WTC11 (cell line): ENCODE measurements around the gene DNAJC5G. TPM values are rescaled to one million over a fixed set of nuclear protein-coding genes. Genes with fewer than 3 reads are reported as not detected.

Experiments
- ATAC-seq: fragments of 200-7000 bp; cut with Tn5 transposase; 2 replicates; pipeline ENCODE4 v1.10.0; 2021; ENCODE audit warnings: mild to moderate bottlenecking, moderate library complexity
- CTCF ChIA-PET: fragments of 300-600 bp; sonication (Branson Sonifier 250); formaldehyde crosslinking; loops from one replicate; lab custom pipeline; 2021; ENCODE audit warnings: antibody characterized with exemption; lab: Charles Lee
- POLR2A ChIA-PET: fragments of 350-600 bp; sonication (Branson Sonifier 250); formaldehyde crosslinking; loops from one replicate; lab custom pipeline; 2021; ENCODE audit warnings: antibody characterized with exemption; lab: Charles Lee
- DNase-seq: peaks from one replicate; pipeline ENCODE4 v3.0.0; 2021; ENCODE audit warnings: low spot score
- H3K27ac Mint-ChIP-seq: 2 replicates; pipeline ENCODE4 v1.8.0; 2021; ENCODE audit warnings: mixed read lengths
- H3K27me3 Mint-ChIP-seq: 2 replicates; pipeline ENCODE4 v1.8.0; 2021; ENCODE audit warnings: low read depth, mild to moderate bottlenecking, moderate library complexity, mixed read lengths
- H3K36me3 Mint-ChIP-seq: 2 replicates; pipeline ENCODE4 v1.8.0; 2021; ENCODE audit warnings: mixed read lengths
- H3K4me1 Mint-ChIP-seq: 2 replicates; pipeline ENCODE4 v1.8.0; 2022; ENCODE audit warnings: mixed read lengths
- H3K4me3 Mint-ChIP-seq: 2 replicates; pipeline ENCODE4 v1.8.0; 2021; ENCODE audit warnings: mild to moderate bottlenecking, moderate library complexity, mixed read lengths
- H3K9me3 Mint-ChIP-seq: 2 replicates; pipeline ENCODE4 v1.8.0; 2021; ENCODE audit warnings: mixed read lengths
- CBFB ChIP-seq: sonication (generic); formaldehyde crosslinking; IDR thresholded peaks from 2 replicates; pipeline ENCODE4 v1.8.1; 2022; ENCODE audit warnings: mild to moderate bottlenecking, low read depth, missing genetic modification reagents
- CREB1 ChIP-seq: sonication (generic); formaldehyde crosslinking; IDR thresholded peaks from 2 replicates; pipeline ENCODE4 v1.8.0; 2023; ENCODE audit warnings: mild to moderate bottlenecking, missing genetic modification reagents
- CREM ChIP-seq: sonication (generic); formaldehyde crosslinking; IDR thresholded peaks from 2 replicates; pipeline ENCODE4 v1.8.1; 2022; ENCODE audit warnings: mild to moderate bottlenecking, missing genetic modification reagents, moderate library complexity
- E2F4 ChIP-seq: sonication (generic); formaldehyde crosslinking; IDR thresholded peaks from 2 replicates; pipeline ENCODE4 v1.8.1; 2022; ENCODE audit warnings: low read depth, mild to moderate bottlenecking, moderate library complexity, missing genetic modification reagents, borderline replicate concordance
- E2F5 ChIP-seq: sonication (generic); formaldehyde crosslinking; IDR thresholded peaks from 2 replicates; pipeline ENCODE4 v1.8.1; 2022; ENCODE audit warnings: mild to moderate bottlenecking, moderate library complexity, missing genetic modification reagents
- ETV6 ChIP-seq: sonication (generic); formaldehyde crosslinking; IDR thresholded peaks from 2 replicates; pipeline ENCODE4 v1.8.1; 2022; ENCODE audit warnings: mild to moderate bottlenecking, missing genetic modification reagents
- FOXP1 ChIP-seq: sonication (generic); formaldehyde crosslinking; IDR thresholded peaks from 2 replicates; pipeline ENCODE4 v1.8.0; 2022; ENCODE audit warnings: missing genetic modification reagents, mild to moderate bottlenecking, moderate library complexity, borderline replicate concordance
- HMGXB4 ChIP-seq: sonication (generic); formaldehyde crosslinking; IDR thresholded peaks from 2 replicates; pipeline ENCODE4 v1.8.1; 2023; ENCODE audit warnings: mild to moderate bottlenecking, moderate library complexity, missing genetic modification reagents
- IRF2 ChIP-seq: sonication (generic); formaldehyde crosslinking; IDR thresholded peaks from 2 replicates; pipeline ENCODE4 v1.8.0; 2022; ENCODE audit warnings: low read depth, missing genetic modification reagents, borderline replicate concordance
- MAX ChIP-seq: sonication (generic); formaldehyde crosslinking; IDR thresholded peaks from 2 replicates; pipeline ENCODE4 v1.8.0; 2022; ENCODE audit warnings: mild to moderate bottlenecking, missing genetic modification reagents
- MLX ChIP-seq: sonication (generic); formaldehyde crosslinking; IDR thresholded peaks from 2 replicates; pipeline ENCODE4 v1.8.1; 2023; ENCODE audit warnings: mild to moderate bottlenecking, missing genetic modification reagents, moderate library complexity
- MXD4 ChIP-seq: fragments of 250-450 bp; sonication (Bioruptor Pico); IDR thresholded peaks from 2 replicates; pipeline ENCODE4 v1.8.0; 2021; ENCODE audit warnings: mild to moderate bottlenecking, moderate library complexity, borderline replicate concordance
- NFE2L1 ChIP-seq: sonication (generic); formaldehyde crosslinking; IDR thresholded peaks from 2 replicates; pipeline ENCODE4 v1.8.1; 2023; ENCODE audit warnings: missing genetic modification reagents
- RELA ChIP-seq: sonication (generic); formaldehyde crosslinking; IDR thresholded peaks from 2 replicates; pipeline ENCODE4 v1.8.1; 2022; ENCODE audit warnings: missing genetic modification reagents, mild to moderate bottlenecking, borderline replicate concordance
- ZBTB21 ChIP-seq: sonication (generic); formaldehyde crosslinking; IDR thresholded peaks from 2 replicates; pipeline ENCODE4 v1.8.1; 2023; ENCODE audit warnings: mild to moderate bottlenecking, missing genetic modification reagents, borderline replicate concordance
- ZBTB43 ChIP-seq: sonication (generic); formaldehyde crosslinking; IDR thresholded peaks from 2 replicates; pipeline ENCODE4 v1.8.1; 2023; ENCODE audit warnings: mild to moderate bottlenecking, missing genetic modification reagents
- ZNF121 ChIP-seq: sonication (generic); formaldehyde crosslinking; IDR thresholded peaks from 2 replicates; pipeline ENCODE4 v1.8.0; 2023; ENCODE audit warnings: missing genetic modification reagents
- ZNF263 ChIP-seq: sonication (generic); formaldehyde crosslinking; IDR thresholded peaks from 2 replicates; pipeline ENCODE4 v1.8.1; 2022; ENCODE audit warnings: low read depth, mild to moderate bottlenecking, moderate library complexity, missing genetic modification reagents
- ZNF396 ChIP-seq: fragments of 250-450 bp; sonication (Bioruptor Pico); IDR thresholded peaks from 2 replicates; pipeline ENCODE4 v1.8.0; 2021; ENCODE audit warnings: mild to moderate bottlenecking, moderate library complexity, borderline replicate concordance
- ZNF423 ChIP-seq: fragments of 250-450 bp; sonication (Bioruptor Pico); IDR thresholded peaks from 2 replicates; pipeline ENCODE4 v2.1.2; 2022; ENCODE audit warnings: mild to moderate bottlenecking, moderate library complexity
- total RNA-seq: library from RNA; stranded (reverse); gene quantifications from 3 replicates; pipeline ENCODE4 v1.2.3, GENCODE V29; 2021

DNAJC5G gene
- total RNA-seq, 1 experiment from 2014 or later, result 0.44 TPM

- TF ChIP-seq E2F4 (CRISPR knock-in tag) (0 out of 2 replicates have a peak, but pooled peaks have one; percentile 37), CREB1 (no peak), HMGXB4 (peak; percentile 87), ZNF396 (no peak), FOXP1 (CRISPR knock-in tag) (peak; percentile 29; the same call in 1 of the 2 replicates)
These were observed 12.6 kb upstream of the DNAJC5G start, which contains the start of gene SLC30A3 (continued) for GRCh38 chr2:27262379-27263286.

- Mint-ChIP-seq H3K27ac (no peak overlapping the region), H3K9me3 (no peaks in the 10 kb centered on the region), H3K27me3 (peaks cover 30% of the 10 kb centered on the region), H3K36me3 (no peaks in the 10 kb centered on the region)
- ChIA-PET POLR2A (interaction anchor here (1.9 kb wide), 1 partner anchor 93 kb away, joined by 4 read pairs; the partner anchor contains the start of gene GTF3C2), CTCF (interaction anchor here (0.5 to 7.7 kb wide), 12 partner anchors 9 to 129 kb away, joined by 4 to 124 read pairs (median 7); partner anchors contain the start of genes DNAJC5G, PREB, TRIM54 and UCN)
- ATAC-seq, result peak; percentile 1
- DNase-seq, result no peak
- TF ChIP-seq CBFB (CRISPR knock-in tag) (0 out of 2 replicates have a peak, but pooled peaks have one; percentile 40), ZNF121 (no peak), ZBTB43 (no peak), E2F5 (CRISPR knock-in tag) (0 out of 2 replicates have a peak, but pooled peaks have one; percentile 13), CREM (CRISPR knock-in tag) (peak; percentile 25; the same call in 1 of the 2 replicates)
- TF ChIP-seq, all 79 proteins: peak for 3
- Mint-ChIP-seq H3K4me1 (peaks cover 26% of the 10 kb centered on the region), H3K4me3 (peak overlapping the region; percentile 93)
These were observed 11.7 kb upstream of the DNAJC5G start for GRCh38 chr2:27263287-27264252.

- Mint-ChIP-seq H3K27ac (no peak overlapping the region), H3K27me3 (peaks cover 27% of the 10 kb centered on the region), H3K4me3 (peak overlapping the region; percentile 93), H3K9me3 (no peaks in the 10 kb centered on the region), H3K36me3 (no peaks in the 10 kb centered on the region), H3K4me1 (peaks cover 26% of the 10 kb centered on the region)
- CTCF ChIA-PET, result interaction anchor here (0.9 to 7.7 kb wide), 11 partner anchors 9 to 130 kb away, joined by 3 to 124 read pairs (median 8); partner anchors contain the start of genes DNAJC5G, PREB and TRIM54
- ATAC-seq (peak; percentile 25), DNase-seq (peak; percentile 45)
- POLR2A ChIA-PET, result interaction anchor here (1.9 kb wide), 1 partner anchor 93 kb away, joined by 4 read pairs; the partner anchor contains the start of gene GTF3C2
- TF ChIP-seq E2F4 (CRISPR knock-in tag) (no peak), ZBTB21 (peak; percentile 54; the same call in 1 of the 2 replicates), RELA (CRISPR knock-in tag) (no peak), ETV6 (0 out of 2 replicates have a peak, but pooled peaks have one; percentile 17), NFE2L1 (no peak), IRF2 (CRISPR knock-in tag) (no peak), ZNF423 (no peak), CBFB (CRISPR knock-in tag) (no peak), MAX (CRISPR knock-in tag) (peak; percentile 81), ZNF263 (CRISPR knock-in tag) (no peak), MXD4 (no peak), MLX (CRISPR knock-in tag) (no peak)
These were observed 10.9 kb upstream of the DNAJC5G start for GRCh38 chr2:27264253-27264752.
